Measurements from ENCODE around the gene PCBP1.

DNA sequence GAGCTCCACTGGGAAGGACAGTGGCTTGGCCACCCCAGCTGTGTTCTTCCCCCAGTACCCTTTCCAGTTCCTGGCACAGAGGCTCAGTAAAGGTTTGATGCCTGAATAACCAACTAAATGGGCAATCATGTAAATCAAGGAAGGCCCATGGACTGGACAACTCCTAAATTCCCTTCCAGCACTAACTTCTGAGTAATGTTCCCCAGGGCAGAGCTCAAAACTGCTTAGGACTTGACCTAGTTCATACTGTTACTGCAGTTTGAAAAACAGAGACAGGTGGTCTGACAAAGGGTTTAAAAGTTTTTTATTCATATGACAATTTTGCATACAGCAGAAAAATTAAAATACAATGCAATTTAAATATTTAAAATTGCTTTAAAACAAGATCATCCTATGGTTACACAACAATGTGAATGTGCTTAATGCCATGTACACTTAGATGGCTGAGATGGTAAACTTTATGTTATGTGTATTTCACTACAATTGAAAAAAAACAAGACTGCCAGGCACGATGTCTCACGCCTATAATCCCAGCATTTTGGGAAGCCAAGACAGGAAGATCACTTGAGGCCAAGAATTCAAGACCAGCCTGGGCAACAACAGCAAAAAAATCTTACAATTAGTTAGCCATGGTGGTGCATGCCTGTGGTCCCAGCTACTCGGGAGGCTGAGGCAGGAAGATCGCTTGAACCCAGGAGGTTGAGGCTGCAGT lies 26.2 kb downstream of the PCBP1 start:
- TF ChIP-seq POLR2AphosphoS5 (IDR thresholded peaks at IDR 0.05) = no peak
- TF ChIP-seq, protein P1, sequence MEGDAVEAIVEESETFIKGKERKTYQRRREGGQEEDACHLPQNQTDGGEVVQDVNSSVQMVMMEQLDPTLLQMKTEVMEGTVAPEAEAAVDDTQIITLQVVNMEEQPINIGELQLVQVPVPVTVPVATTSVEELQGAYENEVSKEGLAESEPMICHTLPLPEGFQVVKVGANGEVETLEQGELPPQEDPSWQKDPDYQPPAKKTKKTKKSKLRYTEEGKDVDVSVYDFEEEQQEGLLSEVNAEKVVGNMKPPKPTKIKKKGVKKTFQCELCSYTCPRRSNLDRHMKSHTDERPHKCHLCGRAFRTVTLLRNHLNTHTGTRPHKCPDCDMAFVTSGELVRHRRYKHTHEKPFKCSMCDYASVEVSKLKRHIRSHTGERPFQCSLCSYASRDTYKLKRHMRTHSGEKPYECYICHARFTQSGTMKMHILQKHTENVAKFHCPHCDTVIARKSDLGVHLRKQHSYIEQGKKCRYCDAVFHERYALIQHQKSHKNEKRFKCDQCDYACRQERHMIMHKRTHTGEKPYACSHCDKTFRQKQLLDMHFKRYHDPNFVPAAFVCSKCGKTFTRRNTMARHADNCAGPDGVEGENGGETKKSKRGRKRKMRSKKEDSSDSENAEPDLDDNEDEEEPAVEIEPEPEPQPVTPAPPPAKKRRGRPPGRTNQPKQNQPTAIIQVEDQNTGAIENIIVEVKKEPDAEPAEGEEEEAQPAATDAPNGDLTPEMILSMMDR (IDR thresholded peaks at IDR 0.05) = no peak

Data from upper lobe of left lung (tissue), 4 donors.